ENCODE results near the gene PAX8.

Gene PAX8

DNA sequence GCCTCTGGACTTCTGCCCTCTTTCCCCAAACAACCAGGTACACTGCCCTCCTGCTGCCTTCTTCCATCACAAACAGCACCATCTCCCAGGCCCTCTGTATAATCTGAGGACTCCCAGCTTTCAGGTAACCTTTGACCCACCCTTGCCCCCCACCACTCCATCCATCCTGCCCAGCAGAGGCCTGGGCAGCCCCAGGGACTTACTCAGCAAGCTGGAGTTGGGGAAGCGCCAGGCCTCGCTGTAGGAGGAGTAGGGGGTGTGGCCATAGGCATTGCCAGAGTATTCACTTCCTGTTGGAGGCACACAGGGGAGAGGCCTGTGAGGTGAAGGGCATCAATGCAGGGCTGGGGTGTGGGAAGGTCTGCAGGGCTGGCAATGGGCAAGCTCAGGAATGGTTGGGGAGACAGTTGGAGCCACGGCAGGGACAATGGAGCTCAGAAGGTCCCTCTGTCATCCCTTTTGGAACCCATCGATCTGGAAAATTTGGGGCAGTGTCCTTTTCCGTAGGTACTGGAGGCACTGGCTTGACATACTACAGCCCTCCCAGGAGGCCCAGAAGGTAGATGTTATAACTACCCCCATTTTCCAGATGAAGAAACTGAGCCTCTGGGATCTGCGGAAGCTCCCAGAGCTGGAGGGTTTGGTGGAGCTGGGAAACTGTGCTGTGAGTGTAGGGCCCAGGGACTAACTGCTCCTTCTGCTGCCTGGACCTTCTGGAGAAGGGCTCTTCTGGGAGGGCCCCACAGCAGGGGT is 58.7 kb downstream of the PAX8 start:
- DNase-seq: no peak

DNA sequence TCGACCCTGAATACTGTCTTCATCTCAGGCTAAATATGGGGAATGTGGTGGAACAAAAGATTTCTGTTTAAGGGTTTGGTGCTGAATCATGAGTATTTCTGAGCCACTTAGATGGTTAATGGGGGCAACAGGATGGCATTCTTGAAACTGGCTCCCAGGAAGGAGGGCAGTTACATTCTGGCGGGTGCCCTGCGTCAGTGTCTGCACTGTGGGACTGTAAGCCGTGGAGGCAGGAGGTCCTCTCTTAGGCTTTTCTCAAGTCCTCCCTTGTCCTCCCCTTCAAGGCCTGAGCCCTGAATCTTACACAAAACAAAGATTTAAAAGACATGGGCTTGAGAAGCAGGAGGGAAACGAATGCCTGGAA is 59.2 kb downstream of the PAX8 start:
- DNase-seq: no peak

DNA sequence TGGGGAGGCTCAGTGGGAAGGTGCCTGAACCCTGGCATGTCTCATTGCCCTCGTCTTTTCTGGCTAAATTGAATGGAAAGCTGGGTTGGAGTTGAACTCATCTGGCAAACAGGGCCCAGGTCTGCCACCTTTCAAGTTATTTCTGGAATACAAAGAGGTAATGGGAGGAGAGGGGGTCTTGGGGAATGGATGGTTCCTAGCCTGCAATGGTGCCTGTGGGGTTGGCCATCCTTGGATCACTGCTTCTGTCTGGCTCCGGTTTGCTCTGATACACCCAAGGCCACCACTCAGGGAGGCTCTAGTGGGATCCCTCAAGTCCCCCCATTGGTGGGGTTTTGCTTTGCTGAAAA is 59.7 kb downstream of the PAX8 start:
- DNase-seq: no peak

DNA sequence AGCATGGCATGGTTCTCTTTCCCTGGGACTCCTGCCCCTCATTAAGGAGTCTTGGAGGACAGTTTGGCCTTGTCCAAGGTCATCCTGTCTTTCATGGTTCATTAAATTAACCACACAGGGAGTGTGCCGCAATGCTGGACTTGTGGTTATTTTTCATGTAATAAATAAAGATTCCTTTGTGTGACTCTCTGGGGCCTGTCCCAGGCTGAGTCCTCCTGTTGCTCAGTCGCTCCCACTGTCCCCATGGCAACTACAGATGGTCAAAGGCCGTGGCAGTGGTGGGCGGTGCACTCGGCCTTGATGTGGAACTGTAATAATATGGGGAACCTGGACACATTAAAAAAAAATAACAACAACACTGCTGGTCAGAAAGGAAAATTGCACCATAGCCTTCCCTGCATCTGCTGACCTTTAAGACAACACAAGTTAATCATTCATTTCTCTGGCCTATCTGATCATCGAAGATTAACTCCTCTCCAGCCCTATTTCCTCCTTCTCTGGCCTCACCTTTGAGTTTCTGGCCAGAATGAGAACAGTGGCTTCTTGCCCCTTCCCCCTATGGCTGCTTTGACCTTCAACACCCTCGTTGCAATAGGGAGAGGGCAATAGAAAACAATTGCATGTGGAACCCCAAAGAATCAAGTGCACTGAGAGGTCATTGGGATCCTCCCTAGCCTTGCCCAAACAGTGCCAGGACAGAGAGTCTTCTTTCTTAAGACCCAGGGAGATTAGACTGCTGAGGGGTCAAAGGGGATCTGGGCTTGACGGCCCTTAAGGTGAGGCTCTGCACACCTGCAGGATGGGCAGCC is 60.2 kb downstream of the PAX8 start:
- DNase-seq: no peak

DNA sequence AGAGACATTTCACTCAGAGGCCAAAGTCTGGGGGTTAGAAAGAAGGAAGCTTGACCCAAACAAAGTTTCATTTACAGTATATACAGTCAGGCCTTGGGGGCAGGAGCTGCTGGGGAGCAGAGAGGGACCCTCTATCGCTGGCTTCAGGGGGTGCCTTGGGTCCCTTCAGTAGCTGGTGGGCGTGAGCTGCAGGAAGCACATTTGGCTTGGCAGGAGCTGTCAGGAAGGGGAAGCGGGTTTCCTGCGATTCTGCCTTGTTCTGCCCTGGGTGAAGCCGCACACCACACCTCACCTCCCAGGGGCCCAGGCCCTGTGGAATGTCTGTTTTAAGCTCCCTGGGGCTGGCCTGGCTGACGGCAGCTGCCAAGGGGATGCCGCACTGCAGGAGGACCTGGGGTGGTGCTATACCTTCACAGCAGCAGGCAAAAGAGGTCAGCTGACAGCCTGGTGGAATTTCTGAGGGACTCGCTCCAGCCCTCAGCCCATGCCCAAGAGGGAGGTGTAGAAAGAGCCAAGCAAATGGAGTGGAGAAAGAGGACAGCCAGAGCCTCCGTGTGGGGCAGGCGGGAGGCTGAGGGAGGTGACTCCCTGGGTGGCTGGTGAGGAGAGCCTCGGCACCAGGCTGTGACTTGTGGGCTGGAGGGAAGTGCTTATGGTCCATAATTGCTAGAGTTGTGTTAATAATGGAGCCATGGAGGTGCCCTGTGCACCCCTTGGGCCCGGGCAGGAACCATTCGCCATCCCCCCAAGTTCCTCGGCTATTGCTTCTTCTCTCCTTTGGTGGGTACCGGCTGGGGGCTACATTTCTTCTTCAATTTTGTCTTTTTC is 61.1 kb downstream of the PAX8 start:
- no peak for DNase-seq

DNA sequence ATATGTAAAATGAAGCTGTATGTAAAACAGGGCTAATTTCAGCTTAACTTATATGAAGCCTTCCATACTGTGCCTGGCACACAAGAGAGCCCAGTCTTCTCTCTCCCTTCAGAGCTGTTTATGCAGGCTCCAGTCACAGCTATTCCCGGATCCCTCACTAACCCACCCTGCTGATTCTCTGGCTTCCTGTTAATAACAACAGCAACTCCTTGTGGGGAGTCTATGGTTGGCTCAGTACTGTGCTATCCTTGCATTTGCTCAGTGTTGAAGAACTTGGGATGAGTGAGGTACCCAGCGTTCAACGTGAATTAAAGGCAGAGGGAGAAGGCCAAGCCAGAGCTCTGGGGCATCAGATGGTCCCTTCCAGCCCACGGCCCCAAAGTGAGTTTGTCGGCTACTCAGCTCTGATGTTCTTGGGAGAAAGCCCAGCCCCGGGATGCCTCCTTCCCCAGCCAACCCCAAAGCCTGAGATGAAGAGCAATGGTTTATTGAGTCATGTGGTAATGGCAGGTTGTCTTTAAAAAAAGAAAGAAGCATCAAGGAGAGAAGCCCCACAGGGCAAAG is 61.7 kb downstream of the PAX8 start:
- no peak for DNase-seq

DNA sequence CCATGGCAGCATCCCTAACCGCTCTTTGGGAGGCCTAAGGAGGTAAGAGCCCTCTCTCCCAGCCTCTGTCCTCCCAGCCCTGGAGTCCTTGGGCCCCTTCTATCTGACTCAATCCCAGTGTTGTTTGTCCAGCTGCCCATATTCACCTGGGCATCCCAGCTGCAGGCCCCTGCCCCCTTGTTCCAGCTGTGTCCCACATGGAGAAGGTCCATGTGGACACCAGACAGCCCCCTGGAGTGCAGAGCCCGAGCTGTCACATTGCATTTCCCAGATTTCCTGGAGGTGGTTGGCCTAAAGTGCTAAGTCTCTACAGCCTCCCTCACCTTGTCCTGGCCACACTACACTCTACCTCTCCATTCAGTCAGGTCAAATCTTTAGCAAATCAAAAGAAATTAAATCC is 62.4 kb downstream of the PAX8 start:
- DNase-seq: no peak

DNA sequence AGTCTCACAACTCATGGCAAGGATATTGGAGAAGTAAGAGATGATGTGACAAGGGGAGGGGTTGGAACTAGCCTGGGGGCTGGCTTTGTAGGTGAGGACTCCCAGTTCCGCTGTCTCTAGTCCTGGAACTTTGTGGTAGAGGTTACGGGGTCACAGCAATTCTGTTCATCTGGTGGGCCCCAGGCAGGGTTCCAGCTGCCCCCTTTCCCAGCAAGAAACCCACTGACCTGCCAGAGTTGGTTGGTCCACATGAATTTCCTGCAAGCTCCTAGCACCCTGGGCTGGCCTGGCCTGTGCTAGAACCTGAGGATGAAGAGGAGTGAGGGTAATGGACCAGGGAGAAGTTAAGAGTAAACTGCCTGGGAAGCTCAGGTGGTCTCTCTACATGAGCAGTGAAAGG is 63.7 kb downstream of the PAX8 start:
- DNase-seq: no peak

DNA sequence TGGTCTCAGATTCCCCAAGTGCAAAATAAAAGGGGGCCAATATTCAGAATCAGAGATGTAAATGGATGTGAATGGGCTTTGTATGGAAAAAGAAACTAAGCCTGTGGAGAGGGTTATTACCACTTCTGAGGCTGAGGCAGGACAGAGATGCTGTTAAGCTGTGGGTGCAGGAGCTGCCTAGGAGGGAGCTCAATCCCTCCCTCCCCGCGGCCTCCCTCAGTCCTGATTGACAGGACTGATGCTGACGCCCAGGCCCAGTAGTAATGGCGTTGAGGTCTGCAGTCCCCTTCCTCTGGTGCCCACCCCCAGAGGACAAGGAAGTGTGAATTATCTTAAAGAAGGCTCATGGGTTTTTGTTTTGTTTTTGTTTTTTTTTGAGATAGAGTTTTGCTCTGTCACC is 64.6 kb downstream of the PAX8 start:
- DNase-seq: no peak

DNA sequence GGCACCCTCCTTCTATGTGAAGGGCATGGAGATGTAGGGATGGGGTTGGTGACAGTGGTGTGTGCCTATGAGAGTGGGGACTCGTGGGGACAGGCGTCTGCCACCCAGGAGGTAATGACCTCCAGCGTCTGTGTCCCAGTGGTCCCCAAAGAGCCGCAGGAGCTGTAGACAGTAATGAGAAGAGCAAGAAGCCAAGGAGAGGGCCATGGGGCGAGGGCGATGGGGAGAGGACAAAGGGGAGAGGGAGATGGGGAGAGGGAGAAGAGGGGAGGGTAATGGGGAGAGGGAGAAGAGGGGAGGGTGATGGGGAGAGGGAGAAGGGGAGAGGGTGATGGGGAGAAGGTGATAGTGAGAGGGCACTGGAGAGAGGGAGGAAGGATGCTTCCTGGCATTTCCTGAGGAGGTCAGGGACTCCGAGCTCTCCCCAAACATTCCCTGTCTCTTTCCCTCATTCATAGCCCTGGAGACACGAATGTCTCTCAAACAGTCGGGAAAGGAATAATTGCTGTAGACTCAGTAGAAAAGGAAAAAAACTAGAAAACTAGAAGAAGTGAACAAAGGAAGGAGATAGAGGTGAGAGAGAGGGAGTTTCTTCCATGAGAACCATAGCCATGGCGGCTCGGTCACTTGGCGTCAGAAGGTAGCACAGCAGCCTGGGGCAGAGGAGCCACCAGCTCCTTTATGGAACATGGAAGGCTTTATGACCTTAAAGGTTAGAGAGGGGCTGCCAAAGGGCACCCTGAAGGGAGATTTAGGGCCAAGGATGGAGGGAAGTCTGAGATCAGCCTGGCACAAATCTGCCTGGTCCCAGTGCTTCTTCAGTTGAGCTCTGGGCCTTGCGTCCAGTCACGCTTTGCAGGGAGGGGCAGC is 65.4 kb downstream of the PAX8 start:
- no peak for DNase-seq

DNA sequence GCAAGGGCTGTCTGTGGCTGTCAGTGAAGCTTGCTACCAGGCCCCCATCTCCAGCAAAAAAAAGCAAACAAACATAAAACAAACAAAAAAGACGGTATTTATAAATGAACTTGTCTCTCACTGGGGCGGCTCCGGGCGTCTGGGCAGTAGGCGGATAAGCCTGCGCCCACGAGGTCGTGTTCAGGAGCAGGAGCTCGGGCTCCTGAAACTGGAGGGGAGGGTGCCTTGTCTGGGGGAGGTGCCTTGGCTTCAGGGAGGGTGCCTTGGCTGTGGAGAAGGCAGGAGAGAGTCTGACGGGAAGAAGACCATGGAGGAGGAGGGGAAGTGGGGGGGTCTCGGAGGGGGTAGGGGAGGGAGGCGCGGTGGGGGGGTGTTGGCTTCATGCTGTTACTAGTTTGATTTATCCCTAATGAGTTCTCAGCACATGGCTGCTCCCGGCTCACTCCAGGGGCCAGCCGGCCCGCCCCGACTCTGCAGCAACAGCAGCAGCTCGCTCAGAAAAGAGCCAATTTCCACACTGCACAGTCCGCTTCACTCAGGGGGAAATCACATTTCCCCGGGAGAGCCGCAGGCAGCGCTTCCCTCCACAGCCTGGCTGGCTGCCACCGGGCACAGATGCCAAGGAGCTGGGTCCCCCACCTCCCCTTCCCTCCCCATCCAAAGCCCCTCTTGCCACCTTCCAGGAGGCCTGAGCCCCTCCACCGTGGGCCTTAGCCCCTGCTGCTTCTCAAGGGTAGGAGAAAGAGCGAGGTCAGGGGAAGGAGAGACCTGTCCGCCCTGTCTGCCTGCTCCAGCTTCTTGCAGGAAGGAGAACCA is 66.3 kb downstream of the PAX8 start:
- no peak for DNase-seq

DNA sequence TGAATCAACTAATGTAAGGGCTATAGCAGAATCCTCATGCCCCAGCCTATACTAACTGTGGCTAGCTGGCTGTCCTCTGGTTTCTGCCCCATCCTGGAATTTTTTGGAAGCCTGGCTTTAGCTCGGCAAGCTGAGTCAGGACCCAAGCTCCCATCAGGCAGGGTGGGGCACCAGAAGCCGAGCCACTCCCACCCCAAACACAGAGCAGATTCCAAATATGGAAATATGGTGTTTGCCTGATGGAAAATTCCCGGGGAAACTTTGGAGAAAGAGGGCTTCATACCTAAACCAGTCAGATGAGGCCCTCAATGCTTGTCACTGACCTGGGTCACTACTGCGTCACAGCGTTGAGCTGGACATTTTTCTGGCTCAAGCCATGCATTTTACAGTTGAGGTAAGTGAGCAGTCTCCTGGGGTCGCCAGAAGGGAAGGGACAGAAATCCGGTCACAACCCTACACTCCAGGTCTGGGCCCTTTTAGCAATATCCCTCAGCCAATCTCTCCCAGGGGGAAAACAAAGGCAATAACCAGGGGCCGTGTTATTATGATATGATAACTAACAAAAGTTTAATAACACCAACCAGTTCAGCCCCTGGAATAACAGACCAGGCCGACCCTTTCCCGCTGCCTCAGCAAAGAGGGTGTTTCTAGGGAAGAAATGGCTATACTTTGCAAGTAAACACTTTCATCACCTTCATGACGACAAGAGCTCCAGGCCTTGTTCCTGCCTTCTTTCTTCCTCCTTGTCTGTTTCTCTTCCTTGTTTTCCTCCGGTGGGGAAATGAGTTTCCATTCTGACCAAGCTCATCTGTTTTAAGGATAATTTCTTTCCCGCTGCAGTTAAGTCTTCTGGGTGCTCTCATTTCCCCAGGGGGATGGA is 67.3 kb downstream of the PAX8 start:
- DNase-seq: no peak

DNA sequence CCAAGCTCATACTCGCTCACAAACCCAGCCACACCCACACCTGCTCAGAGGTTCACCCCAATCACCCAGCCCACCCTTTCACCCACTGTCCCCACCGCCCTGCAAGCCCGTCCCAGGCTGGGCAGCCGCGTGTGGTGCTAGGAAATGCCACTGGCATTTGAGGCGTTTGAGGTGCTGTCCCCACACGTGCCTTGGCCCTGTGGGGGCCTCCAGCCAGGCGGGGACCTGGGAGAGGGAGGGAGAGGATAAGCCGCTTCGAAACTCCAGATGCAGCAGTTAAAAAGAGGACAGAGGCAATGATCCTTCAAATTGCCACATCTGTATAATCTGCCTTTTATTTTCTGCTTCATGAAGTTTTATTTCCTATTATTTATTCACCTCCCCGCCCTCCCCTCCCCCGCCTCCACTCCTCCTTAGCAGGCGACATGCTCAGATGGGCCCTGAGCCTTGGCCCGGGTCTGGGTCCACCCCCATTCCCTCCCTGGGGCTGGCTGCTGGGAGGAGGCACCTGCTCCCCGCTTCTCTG is 69.0 kb downstream of the PAX8 start:
- DNase-seq: no peak

DNA sequence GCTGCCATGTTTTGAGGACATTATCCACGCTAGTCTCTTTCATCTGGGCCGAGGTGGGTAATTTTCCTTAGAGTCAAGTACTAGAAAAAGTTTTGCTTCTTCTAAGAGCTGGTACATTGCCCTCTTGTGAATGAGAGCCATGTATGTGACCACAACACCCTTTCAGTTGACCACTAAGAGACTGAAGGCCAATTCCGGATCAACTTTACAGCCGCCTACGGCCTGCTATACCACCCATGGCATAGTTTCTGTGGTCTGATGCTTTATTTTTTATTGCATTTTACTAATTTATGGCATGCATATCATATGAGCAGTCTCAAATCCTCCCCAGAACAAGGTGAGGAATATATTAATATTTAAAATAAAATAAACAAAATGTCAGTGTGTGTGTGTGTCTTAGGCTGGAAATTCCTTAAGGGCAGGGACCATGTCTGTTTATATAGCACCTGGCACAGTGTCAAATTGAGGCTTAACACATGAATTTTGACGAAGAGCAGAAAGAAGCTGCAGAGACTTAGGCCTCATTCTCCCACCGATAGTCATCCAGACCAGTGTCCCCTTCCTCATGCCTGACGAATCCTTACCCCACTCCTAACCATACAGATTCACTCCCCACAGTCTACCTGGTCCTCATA is 69.6 kb downstream of the PAX8 start:
- DNase-seq: no peak

DNA sequence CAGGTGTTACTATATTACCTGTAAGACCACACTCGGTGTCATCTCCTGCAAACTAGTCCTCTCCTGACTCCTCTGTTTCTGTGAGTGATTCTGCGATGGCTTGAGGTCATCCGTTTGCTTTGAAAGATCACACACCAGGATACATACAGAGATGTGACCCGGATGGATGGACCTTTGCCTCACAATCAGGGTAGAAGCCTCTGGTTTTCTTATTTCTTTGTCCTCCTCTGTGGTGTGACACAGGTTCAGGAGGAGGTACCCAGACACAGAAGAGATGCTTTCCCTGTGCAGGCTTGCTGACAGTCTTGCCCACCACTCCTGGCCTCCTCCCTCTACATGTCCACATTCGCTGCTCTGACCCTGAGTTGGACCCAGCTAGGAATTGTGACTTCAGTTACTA is 70.3 kb downstream of the PAX8 start:
- DNase-seq: no peak

DNA sequence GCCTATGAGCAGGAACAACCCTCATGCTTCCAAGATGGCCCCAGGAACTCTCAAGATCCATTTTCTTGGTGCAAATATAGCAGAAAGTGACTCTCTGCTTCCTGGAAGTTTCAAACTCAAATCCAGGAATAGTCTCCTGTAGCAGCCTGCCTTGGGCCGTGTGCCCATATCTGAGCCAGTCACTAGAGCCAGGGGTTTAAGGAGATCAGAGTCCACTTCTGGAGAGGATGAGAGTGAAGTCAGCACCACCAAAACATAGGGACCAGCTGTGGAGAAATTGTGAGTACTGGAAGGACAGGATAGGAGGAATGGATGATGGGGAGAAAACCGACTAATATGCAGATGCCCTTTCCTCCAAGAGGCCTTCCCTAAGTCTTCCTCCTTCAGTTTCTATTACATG is 71.7 kb downstream of the PAX8 start:
- no peak for DNase-seq

DNA sequence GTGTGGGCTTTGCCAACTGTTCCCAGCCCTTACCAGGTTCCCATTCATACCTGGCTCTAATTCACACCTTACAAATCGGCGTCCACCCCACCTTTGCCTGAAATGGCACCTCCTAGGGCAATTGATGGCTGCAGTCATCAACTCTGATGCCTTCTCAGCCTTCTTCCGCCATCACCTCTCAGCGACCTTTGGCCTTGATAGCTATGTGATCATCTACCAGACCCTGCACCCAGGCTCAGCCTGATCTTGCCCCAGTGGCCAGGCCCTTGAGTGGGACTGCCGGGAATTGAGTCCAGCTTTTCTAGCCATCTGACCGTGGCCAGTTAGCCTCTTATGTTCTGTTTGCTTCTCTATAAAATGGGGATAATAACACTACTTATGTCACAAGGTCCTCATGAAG is 72.5 kb downstream of the PAX8 start:
- DNase-seq: no peak

DNA sequence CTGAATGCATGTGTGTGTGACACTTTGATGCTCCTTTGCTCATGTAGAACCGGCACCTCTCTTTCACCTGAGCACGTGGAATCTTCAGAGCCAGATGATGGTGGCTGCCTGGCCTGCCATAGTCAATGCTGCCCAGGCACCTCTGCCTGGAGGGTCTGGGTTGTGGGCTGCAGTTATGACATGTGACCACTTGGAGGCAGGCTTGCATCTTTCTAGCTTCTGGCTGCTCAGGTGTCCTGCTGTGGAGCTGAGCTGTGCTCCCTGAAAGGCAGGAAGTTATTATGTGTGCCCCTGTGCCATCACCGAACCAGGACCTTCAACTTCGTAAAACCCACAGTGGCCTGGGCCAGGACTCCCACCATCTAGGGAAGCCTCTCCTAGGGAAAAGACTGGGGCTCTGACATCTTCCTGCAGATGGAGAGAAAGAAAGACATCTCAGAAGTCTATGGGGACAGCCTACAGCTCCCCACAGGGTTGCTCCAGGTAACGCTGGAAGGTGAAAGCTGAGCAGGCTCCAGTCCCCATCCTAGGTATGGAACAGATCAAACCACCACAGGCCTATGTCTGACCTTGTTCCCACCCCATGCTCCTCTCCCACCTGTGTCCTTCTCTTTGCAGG is 74.7 kb downstream of the PAX8 start:
- DNase-seq: peak; percentile 63

DNA sequence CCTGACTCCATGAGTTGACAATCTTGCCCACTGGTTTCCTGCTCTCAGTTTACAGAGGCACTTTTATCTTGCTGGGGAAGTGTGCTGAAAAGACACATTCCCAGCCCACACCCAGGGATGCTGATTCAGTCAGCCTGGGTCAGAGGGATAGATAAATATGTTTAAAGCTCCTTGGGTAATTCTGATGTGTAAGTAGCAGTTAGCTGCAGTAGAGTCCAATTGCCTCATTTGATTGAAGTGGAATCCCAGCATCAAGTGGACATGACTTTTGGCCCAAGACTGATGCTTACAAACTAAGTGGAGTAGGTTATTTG is 75.5 kb downstream of the PAX8 start:
- no peak for DNase-seq

Data from midbrain (tissue), 1 donor.